ENCODE results near the gene ACRBP.

The ACRBP gene

DNA sequence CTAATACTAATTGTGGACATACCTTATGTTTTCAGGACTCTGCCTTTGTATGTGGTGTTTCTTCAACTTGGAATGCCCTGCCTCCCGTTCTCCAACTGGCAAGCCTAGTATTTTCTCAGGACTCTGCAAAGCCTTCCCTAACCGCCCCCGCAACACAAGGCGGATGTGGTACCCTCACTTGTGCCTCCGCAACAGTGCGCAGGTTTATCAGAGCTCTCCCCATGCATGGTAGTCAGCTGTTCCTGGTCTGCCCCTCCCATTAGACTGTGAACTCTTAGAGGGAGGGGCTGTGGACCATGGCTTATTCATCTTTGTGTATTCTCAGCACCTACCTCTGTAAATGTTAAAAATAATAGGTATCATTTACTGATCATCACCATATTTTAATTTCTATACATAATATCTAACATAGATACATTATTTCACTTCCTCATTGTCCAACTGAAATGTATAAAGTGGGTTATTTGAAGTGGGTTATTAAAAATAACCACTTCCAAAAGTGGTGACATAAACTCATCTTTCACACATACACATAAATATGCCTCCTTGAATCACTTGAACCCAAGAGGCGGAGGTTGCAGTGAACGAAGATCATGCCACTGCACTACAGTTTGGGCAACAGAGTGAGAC lies 20.5 kb downstream of the ACRBP start:
- Histone ChIP-seq H3K36me3 (ENCODE audit: control insufficient read depth, insufficient read depth, low read length) (no peaks in the 10 kb centered on the region), H3K27ac (ENCODE audit: low read depth, low read length) (no peak overlapping the region), H3K4me3 (ENCODE audit: low read length) (no peak overlapping the region), H3K4me1 (ENCODE audit: control insufficient read depth, insufficient read depth, low read length) (no peaks in the 10 kb centered on the region), H3K27me3 (ENCODE audit: control insufficient read depth, insufficient read depth, low read length) (no peaks in the 10 kb centered on the region), H3K9ac (ENCODE audit: low read length) (no peak overlapping the region)

- Histone ChIP-seq H3K4me1 (ENCODE audit: control insufficient read depth, insufficient read depth, low read length) (no peaks in the 10 kb centered on the region), H3K27me3 (ENCODE audit: control insufficient read depth, insufficient read depth, low read length) (peaks cover 4% of the 10 kb centered on the region), H3K9ac (ENCODE audit: low read length) (no peak overlapping the region), H3K27ac (ENCODE audit: low read depth, low read length) (no peak overlapping the region), H3K4me3 (ENCODE audit: low read length) (peak overlapping the region; percentile 30), H3K36me3 (ENCODE audit: control insufficient read depth, insufficient read depth, low read length) (peaks cover 3% of the 10 kb centered on the region)
These were observed 26.4 kb downstream of the ACRBP start for GRCh38 chr12:6620885-6621274.

- H3K4me3 ChIP-seq (ENCODE audit: low read length) = peak overlapping the region; percentile 30
- no peak overlapping the region for H3K9ac ChIP-seq (ENCODE audit: low read length)
- peaks cover 3% of the 10 kb centered on the region for H3K36me3 ChIP-seq (ENCODE audit: control insufficient read depth, insufficient read depth, low read length)
- H3K4me1 ChIP-seq (ENCODE audit: control insufficient read depth, insufficient read depth, low read length) = no peaks in the 10 kb centered on the region
- H3K27me3 ChIP-seq (ENCODE audit: control insufficient read depth, insufficient read depth, low read length) = peaks cover 4% of the 10 kb centered on the region
- no peak overlapping the region for H3K27ac ChIP-seq (ENCODE audit: low read depth, low read length)
These were observed 26.9 kb downstream of the ACRBP start for GRCh38 chr12:6620137-6620884.

- H3K36me3 ChIP-seq (ENCODE audit: control insufficient read depth, insufficient read depth, low read length) = peaks cover 3% of the 10 kb centered on the region
- H3K4me3 ChIP-seq (ENCODE audit: low read length) = no peak overlapping the region
- H3K27me3 ChIP-seq (ENCODE audit: control insufficient read depth, insufficient read depth, low read length) = peaks cover 4% of the 10 kb centered on the region
- no peak overlapping the region for H3K27ac ChIP-seq (ENCODE audit: low read depth, low read length)
- no peaks in the 10 kb centered on the region for H3K4me1 ChIP-seq (ENCODE audit: control insufficient read depth, insufficient read depth, low read length)
- no peak overlapping the region for H3K9ac ChIP-seq (ENCODE audit: low read length)
These were observed 28.6 kb downstream of the ACRBP start for GRCh38 chr12:6618483-6619225.

GRCh38 chr12:6615802-6616201 lies 31.4 kb downstream of the ACRBP start:
- Histone ChIP-seq H3K9ac (ENCODE audit: low read length) (no peak overlapping the region), H3K36me3 (ENCODE audit: control insufficient read depth, insufficient read depth, low read length) (peaks cover 3% of the 10 kb centered on the region), H3K4me3 (ENCODE audit: low read length) (no peak overlapping the region), H3K27me3 (ENCODE audit: control insufficient read depth, insufficient read depth, low read length) (peaks cover 4% of the 10 kb centered on the region), H3K4me1 (ENCODE audit: control insufficient read depth, insufficient read depth, low read length) (peaks cover 20% of the 10 kb centered on the region), H3K27ac (ENCODE audit: low read depth, low read length) (no peak overlapping the region)

DNA sequence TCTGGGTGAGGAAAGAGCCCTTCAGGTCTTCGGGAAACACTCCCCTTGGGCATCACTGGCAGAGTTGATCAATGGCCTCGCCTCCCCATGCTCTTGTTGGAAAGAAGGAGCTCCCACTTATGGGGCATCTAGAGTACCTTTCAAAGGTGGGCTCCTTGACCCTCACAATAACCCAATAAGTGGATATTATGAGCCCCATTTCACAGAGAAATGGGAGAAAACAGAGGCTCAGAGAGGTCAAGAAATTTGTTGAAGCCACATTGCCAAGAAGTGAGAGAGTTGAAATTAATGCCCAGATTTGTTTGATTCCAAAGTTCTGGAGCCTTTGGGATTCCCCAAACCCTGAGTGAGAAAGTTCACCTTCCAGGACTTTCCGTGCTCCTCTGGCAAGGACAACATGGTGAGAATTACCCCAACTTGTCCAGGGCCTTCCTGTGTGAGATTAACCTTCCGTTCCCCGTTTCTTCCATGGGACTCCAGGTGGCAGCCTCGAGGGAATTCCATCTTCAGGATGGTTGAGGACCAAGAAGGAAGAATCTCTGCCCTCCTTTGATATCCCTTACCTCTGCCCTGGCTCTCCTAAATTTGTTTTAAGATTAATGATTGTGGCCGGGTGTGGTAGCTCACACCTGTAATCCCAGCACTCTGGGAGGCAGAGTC lies 32.6 kb downstream of the ACRBP start:
- Histone ChIP-seq H3K4me1 (ENCODE audit: control insufficient read depth, insufficient read depth, low read length) (peaks cover 20% of the 10 kb centered on the region), H3K9ac (ENCODE audit: low read length) (no peak overlapping the region), H3K4me3 (ENCODE audit: low read length) (no peak overlapping the region)

GRCh38 chr12:6613776-6614512 lies 33.3 kb downstream of the ACRBP start:
- peaks cover 20% of the 10 kb centered on the region for H3K4me1 ChIP-seq (ENCODE audit: control insufficient read depth, insufficient read depth, low read length)
- H3K4me3 ChIP-seq (ENCODE audit: low read length) = no peak overlapping the region
- no peaks in the 10 kb centered on the region for H3K27me3 ChIP-seq (ENCODE audit: control insufficient read depth, insufficient read depth, low read length)
- H3K9ac ChIP-seq (ENCODE audit: low read length) = no peak overlapping the region
- H3K27ac ChIP-seq (ENCODE audit: low read depth, low read length) = peak overlapping the region; percentile 97
- H3K36me3 ChIP-seq (ENCODE audit: control insufficient read depth, insufficient read depth, low read length) = no peaks in the 10 kb centered on the region

More for the DNA sequence above, 32.6 kb downstream of the ACRBP start:
- H3K36me3 ChIP-seq (ENCODE audit: control insufficient read depth, insufficient read depth, low read length) = no peaks in the 10 kb centered on the region
- no peaks in the 10 kb centered on the region for H3K27me3 ChIP-seq (ENCODE audit: control insufficient read depth, insufficient read depth, low read length)
- H3K27ac ChIP-seq (ENCODE audit: low read depth, low read length) = peak overlapping the region; percentile 97

- peak overlapping the region; percentile 63 for H3K4me3 ChIP-seq (ENCODE audit: low read length)
These were observed 34.0 kb downstream of the ACRBP start for GRCh38 chr12:6613015-6613775.

GRCh38 chr12:6612652-6613014 lies 34.6 kb downstream of the ACRBP start:
- peak overlapping the region; percentile 11 for H3K4me3 ChIP-seq (ENCODE audit: low read length)
- H3K9ac ChIP-seq (ENCODE audit: low read length) = no peak overlapping the region
- no peaks in the 10 kb centered on the region for H3K27me3 ChIP-seq (ENCODE audit: control insufficient read depth, insufficient read depth, low read length)
- peaks cover 22% of the 10 kb centered on the region for H3K4me1 ChIP-seq (ENCODE audit: control insufficient read depth, insufficient read depth, low read length)
- H3K36me3 ChIP-seq (ENCODE audit: control insufficient read depth, insufficient read depth, low read length) = no peaks in the 10 kb centered on the region
- peak overlapping the region; percentile 97 for H3K27ac ChIP-seq (ENCODE audit: low read depth, low read length)

More at GRCh38 chr12:6613015-6613775, 34.0 kb downstream of the ACRBP start:
- Histone ChIP-seq H3K4me1 (ENCODE audit: control insufficient read depth, insufficient read depth, low read length) (peaks cover 20% of the 10 kb centered on the region), H3K27ac (ENCODE audit: low read depth, low read length) (peak overlapping the region; percentile 97), H3K27me3 (ENCODE audit: control insufficient read depth, insufficient read depth, low read length) (no peaks in the 10 kb centered on the region), H3K36me3 (ENCODE audit: control insufficient read depth, insufficient read depth, low read length) (no peaks in the 10 kb centered on the region), H3K9ac (ENCODE audit: low read length) (peak overlapping the region; percentile 59)

DNA sequence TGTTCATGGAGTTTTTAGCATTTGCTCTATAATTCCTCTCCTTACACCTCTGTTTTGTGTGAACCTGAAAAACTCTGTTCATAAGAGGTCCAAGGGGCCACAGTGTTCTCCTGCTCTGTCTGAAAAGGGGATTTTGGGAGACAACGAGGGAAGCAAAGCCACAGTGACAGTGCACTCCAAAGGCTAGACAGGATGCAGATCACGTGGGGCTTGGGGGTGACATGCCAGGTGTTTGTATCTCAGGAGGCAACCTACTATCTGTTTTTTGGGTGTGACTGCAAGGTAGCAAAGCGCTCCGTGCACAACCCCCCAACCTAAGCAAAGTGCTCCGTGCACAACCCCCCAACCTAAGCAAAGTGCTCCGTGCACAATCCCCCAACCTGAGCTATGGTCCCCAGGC lies 35.0 kb downstream of the ACRBP start:
- no peaks in the 10 kb centered on the region for H3K36me3 ChIP-seq (ENCODE audit: control insufficient read depth, insufficient read depth, low read length)
- H3K27me3 ChIP-seq (ENCODE audit: control insufficient read depth, insufficient read depth, low read length) = no peaks in the 10 kb centered on the region
- peak overlapping the region; percentile 11 for H3K4me3 ChIP-seq (ENCODE audit: low read length)
- H3K9ac ChIP-seq (ENCODE audit: low read length) = no peak overlapping the region
- H3K27ac ChIP-seq (ENCODE audit: low read depth, low read length) = peak overlapping the region; percentile 97
- H3K4me1 ChIP-seq (ENCODE audit: control insufficient read depth, insufficient read depth, low read length) = peaks cover 23% of the 10 kb centered on the region

GRCh38 chr12:6608592-6609281 lies 38.5 kb downstream of the ACRBP start:
- Histone ChIP-seq H3K27ac (ENCODE audit: low read depth, low read length) (peak overlapping the region; percentile 96), H3K4me3 (ENCODE audit: low read length) (no peak overlapping the region), H3K27me3 (ENCODE audit: control insufficient read depth, insufficient read depth, low read length) (no peaks in the 10 kb centered on the region), H3K36me3 (ENCODE audit: control insufficient read depth, insufficient read depth, low read length) (peaks cover 3% of the 10 kb centered on the region), H3K9ac (ENCODE audit: low read length) (no peak overlapping the region), H3K4me1 (ENCODE audit: control insufficient read depth, insufficient read depth, low read length) (peaks cover 34% of the 10 kb centered on the region)

Measured in rectal smooth muscle tissue (tissue), 1 donor.